ENCODE results near the gene FZD7. TPM values are rescaled to one million over a fixed set of nuclear protein-coding genes. Genes with fewer than 3 reads are reported as not detected.
A peak's percentile ranks its signal among the peaks of the same experiment; 100 is the strongest.

Gene FZD7
- total and polyA plus RNA-seq, 9 of the 15 experiments (the other 6 are each of a cell fraction or from before 2014, with no cell fraction given): 0.11 to 2.4 (median 0.69) TPM

DNA sequence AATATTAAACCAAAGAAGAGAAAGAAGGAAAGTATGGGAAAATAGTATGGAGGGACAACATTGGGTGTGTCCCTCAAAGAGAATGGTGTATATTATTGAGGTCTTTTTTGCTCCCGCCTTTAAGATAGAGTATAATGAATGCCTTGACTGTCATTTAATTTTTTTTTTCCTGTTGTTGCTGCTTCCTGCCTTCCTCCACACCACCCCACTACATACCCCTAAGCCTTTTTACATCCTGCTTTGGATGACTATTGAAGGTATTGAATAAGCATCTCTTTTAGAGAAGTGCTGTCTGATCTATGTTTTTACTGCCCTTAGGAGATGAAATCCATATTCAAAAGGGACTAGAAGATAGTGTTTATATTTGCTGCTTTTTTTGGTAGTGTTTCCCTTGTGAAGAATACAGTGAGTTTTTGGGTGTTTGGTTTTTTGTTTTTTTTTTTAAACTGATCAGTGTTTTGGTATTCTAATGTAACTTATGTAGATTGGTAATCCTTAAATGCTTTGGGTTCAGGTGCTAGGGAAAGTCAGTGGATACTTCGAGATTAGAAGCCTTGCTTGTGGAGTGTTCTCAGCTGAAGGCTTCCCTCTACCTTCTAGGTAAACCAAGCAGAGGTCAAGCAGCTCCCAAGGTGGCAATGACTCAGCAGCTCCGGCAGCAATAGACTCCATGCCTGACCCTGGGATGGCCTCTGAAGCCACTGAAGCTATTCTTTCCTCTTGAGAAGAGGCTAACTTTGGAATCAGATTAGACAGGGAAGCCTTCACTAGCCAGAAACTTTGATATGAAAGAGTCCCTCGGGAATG, 5.0 kb downstream of the FZD7 start (continued):
- TF ChIP-seq MAFG (tag; conservative IDR thresholded peaks at IDR 0.05): peak; percentile 78
- no peak for TF ChIP-seq ZNF282 (CRISPR knock-in tag; IDR thresholded peaks at IDR 0.05)
- TF ChIP-seq ZBTB8A (IDR thresholded peaks at IDR 0.05; ENCODE audit: partially characterized antibody): no peak
- TF ChIP-seq, protein P1, sequence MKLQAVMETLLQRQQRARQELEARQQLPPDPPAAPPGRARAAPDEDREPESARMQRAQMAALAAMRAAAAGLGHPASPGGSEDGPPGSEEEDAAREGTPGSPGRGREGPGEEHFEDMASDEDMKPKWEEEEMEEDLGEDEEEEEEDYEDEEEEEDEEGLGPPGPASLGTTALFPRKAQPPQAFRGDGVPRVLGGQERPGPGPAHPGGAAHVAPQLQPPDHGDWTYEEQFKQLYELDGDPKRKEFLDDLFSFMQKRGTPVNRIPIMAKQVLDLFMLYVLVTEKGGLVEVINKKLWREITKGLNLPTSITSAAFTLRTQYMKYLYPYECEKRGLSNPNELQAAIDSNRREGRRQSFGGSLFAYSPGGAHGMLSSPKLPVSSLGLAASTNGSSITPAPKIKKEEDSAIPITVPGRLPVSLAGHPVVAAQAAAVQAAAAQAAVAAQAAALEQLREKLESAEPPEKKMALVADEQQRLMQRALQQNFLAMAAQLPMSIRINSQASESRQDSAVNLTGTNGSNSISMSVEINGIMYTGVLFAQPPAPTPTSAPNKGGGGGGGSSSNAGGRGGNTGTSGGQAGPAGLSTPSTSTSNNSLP (IDR thresholded peaks at IDR 0.05; ENCODE audit: borderline replicate concordance, low read depth, low read length): no peak
- TF ChIP-seq ZNF785 (CRISPR knock-in tag; IDR thresholded peaks at IDR 0.05): no peak
- no peak for TF ChIP-seq ESRRB (CRISPR knock-in tag; IDR thresholded peaks at IDR 0.05; ENCODE audit: borderline replicate concordance)
- TF ChIP-seq TARDBP (IDR thresholded peaks at IDR 0.05): no peak
- TF ChIP-seq, protein P2, sequence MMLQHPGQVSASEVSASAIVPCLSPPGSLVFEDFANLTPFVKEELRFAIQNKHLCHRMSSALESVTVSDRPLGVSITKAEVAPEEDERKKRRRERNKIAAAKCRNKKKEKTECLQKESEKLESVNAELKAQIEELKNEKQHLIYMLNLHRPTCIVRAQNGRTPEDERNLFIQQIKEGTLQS (IDR thresholded peaks at IDR 0.05): no peak
- TF ChIP-seq, protein P2 (CRISPR knock-in tag; conservative IDR thresholded peaks at IDR 0.05): no peak

All from K562 (cell line).